ENCODE data around the gene WNT2. TPM values are rescaled to one million over a fixed set of nuclear protein-coding genes. Genes with fewer than 3 reads are reported as not detected.

WNT2 gene
- total and polyA plus RNA-seq, 2 donors (not counting 1 experiment from before 2014, with no cell fraction given) = 1.7 to 14.5 TPM

- no peaks in the 10 kb centered on the region for H3K9me3 ChIP-seq (ENCODE audit: control insufficient read depth, insufficient read depth, low read depth, low read length)
- no peaks in the 10 kb centered on the region for H3K36me3 ChIP-seq (ENCODE audit: control insufficient read depth, insufficient read depth, low read length)
These were observed 81.8 kb downstream of the WNT2 start for GRCh38 chr7:117241088-117241487.

GRCh38 chr7:117238937-117239336 is 83.9 kb downstream of the WNT2 start:
- H3K79me2 ChIP-seq (ENCODE audit: control insufficient read depth, insufficient read depth, low read length) = no peaks in the 10 kb centered on the region
- H3K4me2 ChIP-seq (ENCODE audit: extremely low read depth, insufficient read depth, low read length) = no peak overlapping the region
- TF ChIP-seq CTCF (conservative IDR thresholded peaks at IDR 0.05 in 1 of 2, IDR thresholded peaks at IDR 0.05 in 1 of 2; ENCODE audit: low read depth in 1 of 2, low read length in 2 of 2) = no peak
- TF ChIP-seq EZH2 (IDR thresholded peaks at IDR 0.05; ENCODE audit: low read length, missing control alignments) = no peak
- no peaks in the 10 kb centered on the region for H4K20me1 ChIP-seq (ENCODE audit: control insufficient read depth, extremely low read depth, insufficient read depth, low read length)
- H3K36me3 ChIP-seq (ENCODE audit: control insufficient read depth, insufficient read depth, low read length) = no peaks in the 10 kb centered on the region
- H3K9ac ChIP-seq (ENCODE audit: insufficient read depth, low read length) = no peak overlapping the region
- no peak overlapping the region for H3K4me3 ChIP-seq (replicated peaks in 1 of 4; ENCODE audit: control extremely low read depth in 1 of 4, insufficient read depth in 1 of 4, low read depth in 3 of 4, low read length in 4 of 4)
- no peaks in the 10 kb centered on the region for H3K9me3 ChIP-seq (ENCODE audit: control insufficient read depth, insufficient read depth, low read depth, low read length)
- H3K27ac ChIP-seq (ENCODE audit: insufficient read depth, low read length) = no peak overlapping the region
- no peak overlapping the region for H2AFZ ChIP-seq (ENCODE audit: low read length)
- no peak for DNase-seq (ENCODE audit: low read depth in 2 of 2)
- no peaks in the 10 kb centered on the region for H3K27me3 ChIP-seq (ENCODE audit: control insufficient read depth, insufficient read depth, low read length)
- H3K4me1 ChIP-seq (ENCODE audit: control insufficient read depth, extremely low read depth, insufficient read depth, low read length) = no peaks in the 10 kb centered on the region

More at GRCh38 chr7:117241088-117241487, 81.8 kb downstream of the WNT2 start:
- H3K27ac ChIP-seq (ENCODE audit: insufficient read depth, low read length) = no peak overlapping the region
- H3K79me2 ChIP-seq (ENCODE audit: control insufficient read depth, insufficient read depth, low read length) = no peaks in the 10 kb centered on the region
- TF ChIP-seq EZH2 (IDR thresholded peaks at IDR 0.05; ENCODE audit: low read length, missing control alignments) (no peak), CTCF (conservative IDR thresholded peaks at IDR 0.05 in 1 of 2, IDR thresholded peaks at IDR 0.05 in 1 of 2; ENCODE audit: low read depth in 1 of 2, low read length in 2 of 2) (no peak)
- H4K20me1 ChIP-seq (ENCODE audit: control insufficient read depth, extremely low read depth, insufficient read depth, low read length) = no peaks in the 10 kb centered on the region
- H3K4me1 ChIP-seq (ENCODE audit: control insufficient read depth, extremely low read depth, insufficient read depth, low read length) = no peaks in the 10 kb centered on the region
- H3K4me2 ChIP-seq (ENCODE audit: extremely low read depth, insufficient read depth, low read length) = no peak overlapping the region
- H2AFZ ChIP-seq (ENCODE audit: low read length) = no peak overlapping the region
- no peak overlapping the region for H3K9ac ChIP-seq (ENCODE audit: insufficient read depth, low read length)
- DNase-seq (ENCODE audit: low read depth in 2 of 2) = no peak
- no peak overlapping the region for H3K4me3 ChIP-seq (replicated peaks in 1 of 4; ENCODE audit: control extremely low read depth in 1 of 4, insufficient read depth in 1 of 4, low read depth in 3 of 4, low read length in 4 of 4)
- H3K27me3 ChIP-seq (ENCODE audit: control insufficient read depth, insufficient read depth, low read length) = no peaks in the 10 kb centered on the region

GRCh38 chr7:117238472-117238871 is 84.4 kb downstream of the WNT2 start:
- Histone ChIP-seq H3K36me3 (ENCODE audit: control insufficient read depth, insufficient read depth, low read length) (no peaks in the 10 kb centered on the region), H3K79me2 (ENCODE audit: control insufficient read depth, insufficient read depth, low read length) (no peaks in the 10 kb centered on the region), H3K9ac (ENCODE audit: insufficient read depth, low read length) (no peak overlapping the region), H3K4me1 (ENCODE audit: control insufficient read depth, extremely low read depth, insufficient read depth, low read length) (no peaks in the 10 kb centered on the region), H3K4me3 (replicated peaks in 1 of 4; ENCODE audit: control extremely low read depth in 1 of 4, insufficient read depth in 1 of 4, low read depth in 3 of 4, low read length in 4 of 4) (no peak overlapping the region), H3K27me3 (ENCODE audit: control insufficient read depth, insufficient read depth, low read length) (no peaks in the 10 kb centered on the region), H2AFZ (ENCODE audit: low read length) (no peak overlapping the region), H3K9me3 (ENCODE audit: control insufficient read depth, insufficient read depth, low read depth, low read length) (no peaks in the 10 kb centered on the region), H3K4me2 (ENCODE audit: extremely low read depth, insufficient read depth, low read length) (no peak overlapping the region), H4K20me1 (ENCODE audit: control insufficient read depth, extremely low read depth, insufficient read depth, low read length) (no peaks in the 10 kb centered on the region), H3K27ac (ENCODE audit: insufficient read depth, low read length) (no peak overlapping the region)
- DNase-seq (ENCODE audit: low read depth in 2 of 2) = no peak
- TF ChIP-seq EZH2 (IDR thresholded peaks at IDR 0.05; ENCODE audit: low read length, missing control alignments) = no peak
- no peak for TF ChIP-seq CTCF (conservative IDR thresholded peaks at IDR 0.05 in 1 of 2, IDR thresholded peaks at IDR 0.05 in 1 of 2; ENCODE audit: low read depth in 1 of 2, low read length in 2 of 2)

Data from fibroblast of lung (primary cell).